B cell (primary cell): ENCODE results near the gene SCARB1. TPM values are rescaled to one million over a fixed set of nuclear protein-coding genes. Genes with fewer than 3 reads are reported as not detected.

Source experiments
- ATAC-seq: fragments of 200-7000 bp; cut with Tn5 transposase; one replicate; pipeline ENCODE4 v1.10.0; 2021; ENCODE audit warnings: low read depth, mild to moderate bottlenecking, moderate number of reproducible peaks, moderate library complexity
- CTCF ChIA-PET: fragments of 350-600 bp; sonication (Branson Sonifier 250); formaldehyde crosslinking; loops from one replicate; lab custom pipeline; 2021; ENCODE audit warnings: antibody characterized with exemption, inconsistent platforms; lab: Charles Lee
- POLR2A ChIA-PET: fragments of 350-600 bp; sonication (Branson Sonifier 250); formaldehyde crosslinking; loops from one replicate; lab custom pipeline; 2021; ENCODE audit warnings: antibody characterized with exemption; lab: Charles Lee
- DNase-seq: peaks from one replicate; pipeline ENCODE4 v3.0.0; 2013
- H2AFZ ChIP-seq: 2 replicates; pipeline ENCODE4 v1.6.1; 2012; ENCODE audit warnings: mild to moderate bottlenecking, low read depth, low read length; ENCODE audit not compliant: insufficient read depth, poor library complexity, severe bottlenecking
- H3K27ac ChIP-seq, 2 donors: 1 replicate in 1 of 2; 2 replicates in 1 of 2; pipeline ENCODE4 v1.5.1; 2012 to 2013; ENCODE audit warnings: low read length in 2 of 2, mild to moderate bottlenecking in 2 of 2, moderate library complexity in 1 of 2
- H3K27me3 ChIP-seq, 4 experiments: fragments of 200-600 bp in 1 of 4; sonication (generic) in 1 of 4; replicated peaks in 1 of 4; 1 replicate in 2 of 4; 2 replicates in 2 of 4; pipeline versions ENCODE4 v1.6.1 to v1.7.0; 2013 to 2016; ENCODE audit warnings: low read length in 3 of 4, mild to moderate bottlenecking in 2 of 4, mixed read lengths in 1 of 4, moderate library complexity in 1 of 4; ENCODE audit not compliant: insufficient read depth in 4 of 4, control insufficient read depth in 3 of 4; ENCODE audit errors: control extremely low read depth in 1 of 4
- H3K36me3 ChIP-seq, 2 experiments: replicated peaks in 1 of 2; 1 replicate in 1 of 2; 2 replicates in 1 of 2; pipeline versions ENCODE4 v1.6.1 to v1.7.1; 2013; ENCODE audit warnings: low read length in 1 of 2; ENCODE audit not compliant: insufficient read depth in 2 of 2, control insufficient read depth in 1 of 2; ENCODE audit errors: control extremely low read depth in 1 of 2, extremely low read depth in 1 of 2
- H3K4me1 ChIP-seq, 2 donors: fragments of 200-600 bp in 1 of 2; sonication (generic) in 1 of 2; 1 replicate in 1 of 2; 2 replicates in 1 of 2; pipeline versions ENCODE4 v1.5.1 to v1.6.1; 2013 to 2017; ENCODE audit warnings: low read length in 2 of 2; ENCODE audit not compliant: control insufficient read depth in 2 of 2, insufficient read depth in 2 of 2
- H3K4me2 ChIP-seq: replicated peaks from 2 replicates; pipeline ENCODE3; 2012; ENCODE audit warnings: mild to moderate bottlenecking, low read depth, low read length; ENCODE audit not compliant: poor library complexity, severe bottlenecking
- H3K4me3 ChIP-seq, 5 experiments: fragments of 200-600 bp in 1 of 5; sonication (generic) in 1 of 5; 1 replicate in 3 of 5; 2 replicates in 2 of 5; pipeline versions ENCODE4 v1.5.1 to v1.7.0; 2011 to 2016; ENCODE audit warnings: low read length in 4 of 5, mild to moderate bottlenecking in 4 of 5, low read depth in 2 of 5, control low read depth in 1 of 5, moderate library complexity in 1 of 5; ENCODE audit not compliant: insufficient read depth in 1 of 5; ENCODE audit errors: control extremely low read depth in 1 of 5, extremely low read depth in 1 of 5
- H3K79me2 ChIP-seq: fragments of 200-600 bp; sonication (generic); one replicate; pipeline ENCODE4 v1.6.0; 2016; ENCODE audit warnings: low read length; ENCODE audit not compliant: control insufficient read depth, insufficient read depth
- H3K9ac ChIP-seq: fragments of 200-600 bp; sonication (generic); 2 replicates; pipeline ENCODE4 v1.6.1; 2017; ENCODE audit warnings: mild to moderate bottlenecking, low read length, moderate library complexity
- H3K9me3 ChIP-seq, 3 donors: one replicate each; pipeline versions ENCODE4 v1.6.1 to v1.7.1; 2013; ENCODE audit warnings: low read length in 2 of 3; ENCODE audit not compliant: control insufficient read depth in 2 of 3, insufficient read depth in 1 of 3; ENCODE audit errors: control extremely low read depth in 1 of 3
- H4K20me1 ChIP-seq: 2 replicates; pipeline ENCODE4 v1.6.0; 2012; ENCODE audit warnings: mild to moderate bottlenecking, low read length; ENCODE audit not compliant: insufficient read depth, control insufficient read depth, poor library complexity, severe bottlenecking
- H3K27ac Mint-ChIP-seq: one replicate; pipeline ENCODE4 v1.8.0; 2021; ENCODE audit warnings: mixed read lengths
- H3K27me3 Mint-ChIP-seq: one replicate; pipeline ENCODE4 v1.8.0; 2021; ENCODE audit warnings: mixed read lengths
- H3K4me1 Mint-ChIP-seq: one replicate; pipeline ENCODE4 v1.8.0; 2021; ENCODE audit warnings: mixed read lengths
- H3K4me3 Mint-ChIP-seq: one replicate; pipeline ENCODE4 v1.8.0; 2021; ENCODE audit warnings: mixed read lengths
- H3K9me3 Mint-ChIP-seq: one replicate; pipeline ENCODE4 v1.8.0; 2022; ENCODE audit warnings: mixed read lengths; ENCODE audit not compliant: insufficient read depth
- CTCF ChIP-seq: fragments of 200-600 bp; IDR thresholded peaks from one replicate; pipeline ENCODE4 v1.8.0; 2022; ENCODE audit warnings: antibody characterized with exemption, mild to moderate bottlenecking
- EZH2 ChIP-seq: IDR thresholded peaks from 2 replicates; pipeline ENCODE4 v1.6.1; 2012; ENCODE audit warnings: borderline replicate concordance, low read depth, mild to moderate bottlenecking, moderate library complexity, low read length; ENCODE audit not compliant: insufficient read depth, poor library complexity, severe bottlenecking
- WGBS: methylation state at CpG from one replicate; pipeline ENCODE4 v1.1.5; 2013; ENCODE audit warnings: missing lambda C conversion rate; ENCODE audit not compliant: insufficient coverage; 5-methylcytosine and 5-hydroxymethylcytosine counted together
- intact Hi-C: fragments of 100-400 bp; cut with micrococcal nuclease; formaldehyde crosslinking; loops from one replicate; pipeline ENCODE4 v1.10.0; 2022
- polyA plus RNA-seq: library from polyadenylated mRNA; depleted of rRNA; stranded (reverse); fragments of >200 nt; gene quantifications from 2 replicates; pipeline ENCODE4 v1.2.3, GENCODE V29; 2012
- total RNA-seq, 2 donors: library from RNA; stranded (reverse); fragments of 120-200 nt in 1 of 2; gene quantifications; 1 replicate in 1 of 2; 2 replicates in 1 of 2; pipeline versions ENCODE4 v1.2.3 to v1.2.4, GENCODE V29; 2013 to 2022

SCARB1 gene
- total and polyA plus RNA-seq, 2 donors (not counting 1 experiment from before 2014, with no cell fraction given) = 26.8 to 30.7 TPM

- no peaks in the 10 kb centered on the region for H4K20me1 ChIP-seq
- no peaks in the 10 kb centered on the region for H3K4me1 Mint-ChIP-seq
- H3K4me3 Mint-ChIP-seq = no peak overlapping the region
- ChIA-PET POLR2A (no interaction called here), CTCF (no interaction called here)
- peaks cover 0 to 23% (median 3%) of the 10 kb centered on the region in 3 donors for H3K9me3 ChIP-seq
- TF ChIP-seq CTCF (no peak), EZH2 (no peak)
- 79% methylated on average over 7 of the region's 7 CpGs for WGBS
- no peak overlapping the region for H2AFZ ChIP-seq
- peaks cover 0 to 24% (median 5%) of the 10 kb centered on the region in 4 experiments for H3K27me3 ChIP-seq
- no peak overlapping the region for H3K27ac ChIP-seq
- no peak overlapping the region for H3K4me3 ChIP-seq
- peaks cover 45% of the 10 kb centered on the region for H3K27me3 Mint-ChIP-seq
- no peak overlapping the region for H3K9ac ChIP-seq
- H3K36me3 ChIP-seq = no peaks in the 10 kb centered on the region
- peaks cover 2% of the 10 kb centered on the region for H3K9me3 Mint-ChIP-seq
- ATAC-seq = no peak
- no peak overlapping the region for H3K27ac Mint-ChIP-seq
- no peaks in the 10 kb centered on the region for H3K79me2 ChIP-seq
- peaks cover 0 to 6% of the 10 kb centered on the region in 2 donors for H3K4me1 ChIP-seq
- no peak overlapping the region for H3K4me2 ChIP-seq
- DNase-seq = no peak
- intact Hi-C loops = no loop called here
Measured at GRCh38 chr12:124754491-124754890, 109.2 kb downstream of the SCARB1 start.

DNA sequence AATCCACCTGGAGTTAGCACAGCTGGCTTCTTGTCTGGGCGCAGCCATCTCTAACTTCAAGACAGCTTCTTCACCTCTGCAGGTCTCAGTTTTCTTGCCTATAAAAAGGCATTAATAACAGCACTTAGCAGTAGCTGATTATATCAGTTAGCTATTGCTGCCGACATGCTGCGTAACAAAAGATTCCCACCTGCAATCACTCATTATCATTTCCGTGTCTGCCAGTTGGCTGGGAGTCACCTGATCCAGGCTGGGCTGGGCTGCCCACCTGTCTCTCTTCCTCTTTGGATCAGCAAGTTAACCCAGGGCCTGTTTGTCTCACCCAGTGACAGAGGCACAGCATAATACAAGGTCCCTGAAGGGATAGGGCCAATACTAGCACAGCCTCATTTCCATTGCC lies 109.7 kb downstream of the SCARB1 start:
- H3K9me3 Mint-ChIP-seq = peaks cover 2% of the 10 kb centered on the region
- H3K4me1 Mint-ChIP-seq = no peaks in the 10 kb centered on the region
- DNase-seq (no peak), ATAC-seq (no peak)
- no peaks in the 10 kb centered on the region for H3K36me3 ChIP-seq
- no peak overlapping the region for H3K4me2 ChIP-seq
- H3K27me3 Mint-ChIP-seq = peaks cover 45% of the 10 kb centered on the region
- no peak overlapping the region for H3K4me3 Mint-ChIP-seq
- peaks cover 0 to 24% (median 5%) of the 10 kb centered on the region in 4 experiments for H3K27me3 ChIP-seq
- ChIA-PET CTCF (interaction anchor here (0.8 kb wide), 1 partner anchor 17 kb away, joined by 3 read pairs; no protein-coding TSS in a partner anchor), POLR2A (no interaction called here)
- intact Hi-C loops = no loop called here
- H3K4me1 ChIP-seq = peaks cover 0 to 6% of the 10 kb centered on the region in 2 donors
- peaks cover 0 to 23% (median 3%) of the 10 kb centered on the region in 3 donors for H3K9me3 ChIP-seq
- no peaks in the 10 kb centered on the region for H3K79me2 ChIP-seq
- H3K9ac ChIP-seq = no peak overlapping the region
- 97% methylated on average over 3 of the region's 4 CpGs for WGBS
- no peak for TF ChIP-seq CTCF
- TF ChIP-seq EZH2 = no peak
- no peak overlapping the region for H3K27ac Mint-ChIP-seq
- no peak overlapping the region for H2AFZ ChIP-seq
- H3K27ac ChIP-seq = no peak overlapping the region
- no peaks in the 10 kb centered on the region for H4K20me1 ChIP-seq
- no peak overlapping the region for H3K4me3 ChIP-seq
